ENCODE data around the gene BMP6. TPM values are rescaled to one million over a fixed set of nuclear protein-coding genes. Genes with fewer than 3 reads are reported as not detected.
A peak's percentile ranks its signal among the peaks of the same experiment; 100 is the strongest.

BMP6 gene
- total RNA-seq, 1 donor: 0.72 TPM

GRCh38 chr6:7749478-7749877 lies 23.6 kb downstream of the BMP6 start:
- no peak for TF ChIP-seq CTCF (IDR thresholded peaks at IDR 0.05; ENCODE audit: extremely low read depth, low read depth, low read length)

DNA sequence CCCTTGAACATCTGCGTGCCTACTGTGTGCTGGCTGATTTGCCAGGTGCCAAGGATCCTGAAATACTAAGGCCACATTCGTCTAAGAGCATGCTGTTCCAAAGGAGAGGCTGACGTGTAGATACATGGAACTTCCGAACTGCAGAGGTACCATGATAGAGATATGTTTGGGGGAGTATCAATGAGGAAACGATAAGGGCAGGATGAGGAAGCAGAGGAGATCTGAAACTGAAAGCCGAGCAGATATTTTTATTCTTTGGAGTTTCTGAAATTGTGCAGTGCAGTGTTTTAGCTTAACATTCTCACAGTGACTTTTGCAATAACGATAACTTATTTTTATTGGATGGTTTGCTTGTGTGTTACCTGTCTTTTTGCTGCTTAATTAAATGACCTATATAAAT lies 24.3 kb downstream of the BMP6 start:
- H3K4me3 ChIP-seq (ENCODE audit: insufficient read depth, low read length): no peak overlapping the region
- H4K20me1 ChIP-seq (ENCODE audit: insufficient read depth, low read length): no peaks in the 10 kb centered on the region
- H3K27me3 ChIP-seq (ENCODE audit: insufficient read depth, low read length): peaks cover 2% of the 10 kb centered on the region
- no peaks in the 10 kb centered on the region for H3K9me3 ChIP-seq (ENCODE audit: low read depth, low read length)
- no peak for TF ChIP-seq CTCF (IDR thresholded peaks at IDR 0.05; ENCODE audit: extremely low read depth, low read depth, low read length)
- no peaks in the 10 kb centered on the region for H3K4me1 ChIP-seq (ENCODE audit: insufficient read depth, low read length)
- H3K4me2 ChIP-seq (ENCODE audit: insufficient read depth, low read length): no peak overlapping the region
- H3K27ac ChIP-seq (ENCODE audit: low read depth, low read length): no peak overlapping the region
- no peak for DNase-seq (ENCODE audit: insufficient read length, low spot score, missing footprints)
- no peaks in the 10 kb centered on the region for H3K79me2 ChIP-seq (ENCODE audit: insufficient read depth, low read length)
- H2AFZ ChIP-seq (ENCODE audit: low read length): no peak overlapping the region
- H3K36me3 ChIP-seq (ENCODE audit: insufficient read depth, low read length): no peaks in the 10 kb centered on the region

More at GRCh38 chr6:7749478-7749877, 23.6 kb downstream of the BMP6 start:
- H3K27ac ChIP-seq (ENCODE audit: low read depth, low read length): no peak overlapping the region
- H2AFZ ChIP-seq (ENCODE audit: low read length): no peak overlapping the region
- no peak overlapping the region for H3K4me2 ChIP-seq (ENCODE audit: insufficient read depth, low read length)
- H3K4me3 ChIP-seq (ENCODE audit: insufficient read depth, low read length): no peak overlapping the region
- peak; percentile 61 for DNase-seq (ENCODE audit: insufficient read length, low spot score, missing footprints)
- no peaks in the 10 kb centered on the region for H3K36me3 ChIP-seq (ENCODE audit: insufficient read depth, low read length)
- no peaks in the 10 kb centered on the region for H3K9me3 ChIP-seq (ENCODE audit: low read depth, low read length)
- H3K4me1 ChIP-seq (ENCODE audit: insufficient read depth, low read length): no peaks in the 10 kb centered on the region
- H4K20me1 ChIP-seq (ENCODE audit: insufficient read depth, low read length): no peaks in the 10 kb centered on the region
- H3K27me3 ChIP-seq (ENCODE audit: insufficient read depth, low read length): no peaks in the 10 kb centered on the region
- H3K79me2 ChIP-seq (ENCODE audit: insufficient read depth, low read length): no peaks in the 10 kb centered on the region

DNA sequence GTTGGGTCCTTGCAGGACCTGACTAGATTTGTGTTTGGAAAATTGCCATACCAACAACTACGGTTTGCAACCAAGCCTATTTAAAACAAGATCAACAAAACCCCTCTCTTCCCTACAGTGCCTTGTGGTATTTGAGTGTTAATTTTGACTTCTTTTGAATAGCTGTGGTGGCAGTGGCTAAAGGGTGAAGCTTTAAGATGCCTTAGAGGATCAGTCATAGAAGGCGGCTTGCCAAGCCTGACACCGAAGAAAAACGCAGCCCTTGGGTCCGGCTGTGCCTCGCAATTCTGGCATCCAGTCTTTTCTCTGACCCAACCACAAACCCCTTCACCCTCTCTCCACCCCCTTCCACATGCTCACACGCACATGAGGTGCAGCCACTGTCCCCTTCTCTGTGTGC lies 32.6 kb downstream of the BMP6 start:
- H3K27ac ChIP-seq (ENCODE audit: low read depth, low read length): no peak overlapping the region
- DNase-seq (ENCODE audit: insufficient read length, low spot score, missing footprints): peak; percentile 87
- H2AFZ ChIP-seq (ENCODE audit: low read length): no peak overlapping the region
- H3K27me3 ChIP-seq (ENCODE audit: insufficient read depth, low read length): peaks cover 19% of the 10 kb centered on the region
- H3K9me3 ChIP-seq (ENCODE audit: low read depth, low read length): no peaks in the 10 kb centered on the region
- H3K36me3 ChIP-seq (ENCODE audit: insufficient read depth, low read length): no peaks in the 10 kb centered on the region
- H3K4me2 ChIP-seq (ENCODE audit: insufficient read depth, low read length): peak overlapping the region; percentile 64
- TF ChIP-seq CTCF (IDR thresholded peaks at IDR 0.05; ENCODE audit: extremely low read depth, low read depth, low read length): no peak
- H3K4me3 ChIP-seq (ENCODE audit: insufficient read depth, low read length): no peak overlapping the region
- peaks cover 3% of the 10 kb centered on the region for H4K20me1 ChIP-seq (ENCODE audit: insufficient read depth, low read length)
- peaks cover 20% of the 10 kb centered on the region for H3K4me1 ChIP-seq (ENCODE audit: insufficient read depth, low read length)
- H3K79me2 ChIP-seq (ENCODE audit: insufficient read depth, low read length): no peaks in the 10 kb centered on the region

DNA sequence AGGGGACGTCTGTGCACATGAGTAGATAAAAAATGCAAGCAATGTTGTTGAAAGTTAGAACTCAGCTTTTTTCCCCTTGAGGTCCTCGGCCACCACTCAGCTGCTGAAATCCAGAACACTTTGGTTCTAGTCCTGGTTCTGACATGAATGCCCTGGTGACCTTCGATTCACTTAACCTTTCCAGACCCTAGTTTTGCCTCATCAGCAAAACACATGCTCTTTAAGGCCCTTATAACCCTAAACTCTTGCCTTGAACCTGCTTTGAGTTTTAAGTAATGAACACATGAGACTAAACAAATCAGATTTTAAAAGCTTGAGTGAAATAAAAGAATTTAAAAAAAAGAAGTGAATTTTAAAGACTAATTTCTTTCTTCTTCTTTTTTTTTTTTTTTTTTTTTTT lies 33.4 kb downstream of the BMP6 start:
- Histone ChIP-seq H3K4me3 (ENCODE audit: insufficient read depth, low read length) (no peak overlapping the region), H3K36me3 (ENCODE audit: insufficient read depth, low read length) (no peaks in the 10 kb centered on the region), H3K4me2 (ENCODE audit: insufficient read depth, low read length) (no peak overlapping the region), H4K20me1 (ENCODE audit: insufficient read depth, low read length) (peaks cover 3% of the 10 kb centered on the region), H3K9me3 (ENCODE audit: low read depth, low read length) (no peaks in the 10 kb centered on the region), H3K27me3 (ENCODE audit: insufficient read depth, low read length) (peaks cover 23% of the 10 kb centered on the region), H3K27ac (ENCODE audit: low read depth, low read length) (no peak overlapping the region), H3K4me1 (ENCODE audit: insufficient read depth, low read length) (peaks cover 20% of the 10 kb centered on the region), H3K79me2 (ENCODE audit: insufficient read depth, low read length) (no peaks in the 10 kb centered on the region), H2AFZ (ENCODE audit: low read length) (no peak overlapping the region)
- DNase-seq (ENCODE audit: insufficient read length, low spot score, missing footprints): no peak
- no peak for TF ChIP-seq CTCF (IDR thresholded peaks at IDR 0.05; ENCODE audit: extremely low read depth, low read depth, low read length)

Data from osteoblast (primary cell).